HepG2 (cell line): Measurements from ENCODE around the gene NELFB. TPM values are rescaled to one million over a fixed set of nuclear protein-coding genes. Genes with fewer than 3 reads are reported as not detected.

Source experiments
- ATF4 ChIP-seq, 2 experiments: fragments of 450-650 bp in 1 of 2; sonication (generic) in 1 of 2; formaldehyde crosslinking; IDR thresholded peaks; 2 replicates each; pipeline versions ENCODE4 v1.5.0 to v1.8.0; 2020 to 2022; ENCODE audit warnings: mild to moderate bottlenecking in 1 of 2, missing genetic modification reagents in 1 of 2
- ATF7-NPFF ChIP-seq: sonication (generic); formaldehyde crosslinking; IDR thresholded peaks from 2 replicates; pipeline ENCODE4 v1.8.1; 2023; ENCODE audit warnings: mild to moderate bottlenecking, low read depth, missing genetic modification reagents, moderate library complexity
- CREB3 ChIP-seq: sonication (generic); formaldehyde crosslinking; IDR thresholded peaks from 2 replicates; pipeline ENCODE4 v1.5.0; 2020; ENCODE audit warnings: missing genetic modification reagents
- GABPA ChIP-seq, 2 experiments: IDR thresholded peaks; 2 replicates each; pipeline ENCODE4 v1.6.1; 2011 to 2016; ENCODE audit warnings: low read depth in 2 of 2, low read length in 1 of 2, missing biosample characterization in 1 of 2, missing genetic modification characterization in 1 of 2
- HMGXB4 ChIP-seq, 2 experiments: sonication (generic) in 1 of 2; formaldehyde crosslinking in 1 of 2; IDR thresholded peaks; 2 replicates each; pipeline versions ENCODE4 v1.4.0 to v1.6.1; 2018 to 2020; ENCODE audit warnings: missing genetic modification reagents in 2 of 2, borderline replicate concordance in 1 of 2, low read depth in 1 of 2, mild to moderate bottlenecking in 1 of 2, missing biosample characterization in 1 of 2
- MAF1 ChIP-seq: sonication (generic); formaldehyde crosslinking; IDR thresholded peaks from 2 replicates; pipeline ENCODE4 v1.5.0; 2020; ENCODE audit warnings: missing genetic modification reagents, borderline replicate concordance
- MAFG ChIP-seq: sonication (generic); formaldehyde crosslinking; IDR thresholded peaks from 2 replicates; pipeline ENCODE4 v1.5.1; 2020; ENCODE audit warnings: mild to moderate bottlenecking, missing genetic modification reagents
- NR1H2 ChIP-seq: sonication (generic); formaldehyde crosslinking; IDR thresholded peaks from 2 replicates; pipeline ENCODE4 v1.8.1; 2022; ENCODE audit warnings: low read depth, missing genetic modification reagents, borderline replicate concordance
- PBX3 ChIP-seq: sonication (generic); formaldehyde crosslinking; IDR thresholded peaks from 2 replicates; pipeline ENCODE4 v1.8.1; 2023; ENCODE audit warnings: missing genetic modification reagents, inconsistent platforms, borderline replicate concordance
- PCBP1 ChIP-seq: fragments of 200-400 bp; formaldehyde crosslinking; IDR thresholded peaks from 2 replicates; pipeline ENCODE4 v1.6.1; 2017; ENCODE audit warnings: mild to moderate bottlenecking, low read depth, low read length, borderline replicate concordance
- PRPF4 ChIP-seq: fragments of 200-400 bp; formaldehyde crosslinking; IDR thresholded peaks from 2 replicates; pipeline ENCODE4 v1.6.1; 2016; ENCODE audit warnings: low read length, low read depth; ENCODE audit not compliant: poor library complexity, severe bottlenecking
- RFX5 ChIP-seq: IDR thresholded peaks from 2 replicates; pipeline ENCODE4 v1.6.1; 2011; ENCODE audit warnings: low read depth, low read length, improper control_type of control experiment
- SMAD1 ChIP-seq: sonication (generic); formaldehyde crosslinking; IDR thresholded peaks from 2 replicates; pipeline ENCODE4 v1.4.0; 2020; ENCODE audit warnings: missing genetic modification reagents, low read depth, mild to moderate bottlenecking, borderline replicate concordance
- ZFP36 ChIP-seq: fragments of 150-350 bp; IDR thresholded peaks from 2 replicates; pipeline ENCODE4 v1.6.1; 2018; ENCODE audit warnings: borderline replicate concordance, low read length, low read depth; ENCODE audit not compliant: partially characterized antibody
- ZHX1 ChIP-seq: sonication (generic); formaldehyde crosslinking; IDR thresholded peaks from 2 replicates; pipeline ENCODE4 v1.8.1; 2022; ENCODE audit warnings: low read depth, mild to moderate bottlenecking, missing genetic modification reagents
- ZNF224 ChIP-seq: sonication (generic); formaldehyde crosslinking; IDR thresholded peaks from 2 replicates; pipeline ENCODE4 v1.5.0; 2020; ENCODE audit warnings: mild to moderate bottlenecking, missing genetic modification reagents
- ZNF317 ChIP-seq: sonication (generic); formaldehyde crosslinking; IDR thresholded peaks from 2 replicates; pipeline ENCODE4 v1.5.0; 2020; ENCODE audit warnings: mild to moderate bottlenecking, missing genetic modification reagents
- ZNF333 ChIP-seq: sonication (generic); formaldehyde crosslinking; IDR thresholded peaks from 2 replicates; pipeline ENCODE4 v1.4.0; 2020; ENCODE audit warnings: mild to moderate bottlenecking, missing genetic modification reagents, borderline replicate concordance
- ZNF34 ChIP-seq: sonication (generic); formaldehyde crosslinking; IDR thresholded peaks from 2 replicates; pipeline ENCODE4 v1.4.0; 2020; ENCODE audit warnings: mild to moderate bottlenecking, missing genetic modification reagents, borderline replicate concordance
- polyA plus RNA-seq, 8 experiments: library from polyadenylated mRNA; depleted of rRNA in 3 of 8; stranded (reverse) in 7 of 8; unstranded in 1 of 8; fragments of >200 nt; fragmentation: Illumina TruSeq in 4 of 8; extraction: Trizol in 4 of 8; gene quantifications; 2 replicates each; pipeline versions ENCODE4 v1.2.1 to v1.2.3, GENCODE V29; 2011 to 2016; ENCODE audit warnings: low read depth in 4 of 8, missing spikeins in 1 of 8, mixed read lengths in 1 of 8; ENCODE audit not compliant: insufficient read depth in 1 of 8
- total RNA-seq, 5 experiments: library from RNA; depleted of rRNA; stranded (reverse); fragments of >200 nt; fragmentation: Illumina TruSeq; extraction: Trizol; gene quantifications; 2 replicates each; pipeline ENCODE4 v1.2.3, GENCODE V29; 2016; ENCODE audit warnings: low read depth in 1 of 5

NELFB gene
- total and polyA plus RNA-seq, 2 of the 13 experiments (the other 11 are each of a cell fraction or from before 2014, with no cell fraction given), result 26.5 to 45.8 TPM

GRCh38 chr9:137253717-137254623, 1.2 kb upstream of the NELFB start (continued):
- TF ChIP-seq MAF1 (no peak), GABPA (IDR thresholded peaks at IDR 0.05; ENCODE audit: low read depth, low read length) (no peak), GABPA (CRISPR knock-in tag; IDR thresholded peaks at IDR 0.05; ENCODE audit: low read depth) (no peak), HMGXB4 (CRISPR knock-in tag; IDR thresholded peaks at IDR 0.05; ENCODE audit: borderline replicate concordance in 1 of 2, low read depth in 1 of 2) (0 out of 4 replicates have a peak, but pooled peaks of 1 of the 2 experiments have one; percentile 37), ZFP36 (peak; percentile 64), NR1H2 (CRISPR knock-in tag) (no peak), PBX3 (CRISPR knock-in tag) (no peak), ZNF317 (CRISPR knock-in tag) (0 out of 2 replicates have a peak, but pooled peaks have one; percentile 31), PRPF4 (no peak), ZNF34 (no peak), MAFG (CRISPR knock-in tag) (no peak), CREB3 (no peak), RFX5 (no peak), ATF7-NPFF (no peak), ZNF333 (CRISPR knock-in tag) (peak; percentile 87; the same call in 1 of the 2 replicates), PCBP1 (no peak), ZHX1 (CRISPR knock-in tag) (no peak), ZNF224 (CRISPR knock-in tag) (no peak), ATF4 (CRISPR knock-in tag; IDR thresholded peaks at IDR 0.05) (no peak), SMAD1 (no peak)
